Body of pancreas (tissue), 4 donors: Measurements from ENCODE around the gene LPP.

Source experiments
- POLR2A ChIP-seq, 3 donors: fragments of 450-650 bp; IDR thresholded peaks; one replicate each; pipeline ENCODE4 v1.6.1; 2016; ENCODE audit warnings: antibody characterized with exemption in 3 of 3, mild to moderate bottlenecking in 2 of 3
- TF ChIP-seq, protein P1 (sequence below), 7 experiments: fragments of 450-650 bp in 4 of 7; fragments of 200-600 bp in 3 of 7; sonication (generic) in 3 of 7; IDR thresholded peaks; one replicate each; pipeline ENCODE4 v1.5.1; 2016 to 2019; ENCODE audit warnings: antibody characterized with exemption in 7 of 7

DNA sequence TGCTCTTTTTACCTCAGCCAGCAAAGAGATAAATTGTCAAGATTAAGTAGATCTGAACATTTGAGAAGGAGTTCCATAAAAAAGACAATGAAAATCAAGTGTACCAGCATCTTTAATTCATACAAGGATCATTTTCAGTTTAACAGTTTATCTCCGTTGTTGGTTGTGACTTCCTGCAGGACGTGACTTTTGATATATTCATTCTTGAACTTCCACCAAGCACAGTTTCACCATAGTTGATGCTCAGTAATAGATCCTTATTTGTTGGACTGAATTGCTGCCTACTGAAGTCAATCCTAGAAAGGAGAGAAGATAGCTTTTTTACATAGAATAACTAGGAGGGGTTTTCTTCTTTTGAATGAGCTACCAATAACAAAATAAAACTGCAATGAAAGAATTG is 408.2 kb downstream of the LPP start:
- TF ChIP-seq, protein P1, sequence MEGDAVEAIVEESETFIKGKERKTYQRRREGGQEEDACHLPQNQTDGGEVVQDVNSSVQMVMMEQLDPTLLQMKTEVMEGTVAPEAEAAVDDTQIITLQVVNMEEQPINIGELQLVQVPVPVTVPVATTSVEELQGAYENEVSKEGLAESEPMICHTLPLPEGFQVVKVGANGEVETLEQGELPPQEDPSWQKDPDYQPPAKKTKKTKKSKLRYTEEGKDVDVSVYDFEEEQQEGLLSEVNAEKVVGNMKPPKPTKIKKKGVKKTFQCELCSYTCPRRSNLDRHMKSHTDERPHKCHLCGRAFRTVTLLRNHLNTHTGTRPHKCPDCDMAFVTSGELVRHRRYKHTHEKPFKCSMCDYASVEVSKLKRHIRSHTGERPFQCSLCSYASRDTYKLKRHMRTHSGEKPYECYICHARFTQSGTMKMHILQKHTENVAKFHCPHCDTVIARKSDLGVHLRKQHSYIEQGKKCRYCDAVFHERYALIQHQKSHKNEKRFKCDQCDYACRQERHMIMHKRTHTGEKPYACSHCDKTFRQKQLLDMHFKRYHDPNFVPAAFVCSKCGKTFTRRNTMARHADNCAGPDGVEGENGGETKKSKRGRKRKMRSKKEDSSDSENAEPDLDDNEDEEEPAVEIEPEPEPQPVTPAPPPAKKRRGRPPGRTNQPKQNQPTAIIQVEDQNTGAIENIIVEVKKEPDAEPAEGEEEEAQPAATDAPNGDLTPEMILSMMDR (IDR thresholded peaks at IDR 0.05) = no peak
- TF ChIP-seq POLR2A (IDR thresholded peaks at IDR 0.05) = no peak
